Sigmoid colon (tissue), 4 donors: Measurements from ENCODE around the gene PRKG1.

Source experiments
- CTCF ChIP-seq, 4 experiments: fragments of 450-650 bp in 3 of 4; fragments of 200-600 bp in 1 of 4; IDR thresholded peaks; one replicate each; pipeline ENCODE4 v1.5.1; 2016 to 2019; ENCODE audit warnings: antibody characterized with exemption in 4 of 4, mild to moderate bottlenecking in 3 of 4, moderate library complexity in 2 of 4
- EP300 ChIP-seq, 4 donors: sonication (generic); formaldehyde crosslinking; IDR thresholded peaks; one replicate each; pipeline ENCODE4 v1.6.1; 2017; ENCODE audit warnings: antibody characterized with exemption in 4 of 4
- POLR2A ChIP-seq, 2 donors: fragments of 450-650 bp; IDR thresholded peaks; one replicate each; pipeline ENCODE4 v1.6.1; 2016; ENCODE audit warnings: antibody characterized with exemption in 2 of 2, mild to moderate bottlenecking in 2 of 2, moderate library complexity in 2 of 2
- POLR2AphosphoS5 ChIP-seq, 4 donors: sonication (generic); formaldehyde crosslinking; IDR thresholded peaks; one replicate each; pipeline ENCODE4 v1.6.1; 2017; ENCODE audit warnings: antibody characterized with exemption in 4 of 4

- TF ChIP-seq POLR2AphosphoS5 (IDR thresholded peaks at IDR 0.05) (no peak), POLR2A (IDR thresholded peaks at IDR 0.05) (no peak), CTCF (IDR thresholded peaks at IDR 0.05) (no peak), EP300 (IDR thresholded peaks at IDR 0.05) (no peak)
These were observed 66.7 kb downstream of the PRKG1 start for GRCh38 chr10:51141010-51141409.
